Testis (tissue), 2 donors: ENCODE data around the gene HAO2.

ENCODE experiments used
- POLR2A ChIP-seq: fragments of 450-650 bp; IDR thresholded peaks from one replicate; pipeline ENCODE4 v1.6.1; 2017; ENCODE audit warnings: antibody characterized with exemption, mild to moderate bottlenecking, moderate library complexity
- TF ChIP-seq, protein P1 (sequence below), 3 experiments: fragments of 450-650 bp in 2 of 3; fragments of 200-600 bp in 1 of 3; sonication (generic) in 1 of 3; IDR thresholded peaks; one replicate each; pipeline ENCODE4 v1.5.1; 2016 to 2019; ENCODE audit warnings: antibody characterized with exemption in 3 of 3, mild to moderate bottlenecking in 2 of 3, moderate library complexity in 1 of 3

DNA sequence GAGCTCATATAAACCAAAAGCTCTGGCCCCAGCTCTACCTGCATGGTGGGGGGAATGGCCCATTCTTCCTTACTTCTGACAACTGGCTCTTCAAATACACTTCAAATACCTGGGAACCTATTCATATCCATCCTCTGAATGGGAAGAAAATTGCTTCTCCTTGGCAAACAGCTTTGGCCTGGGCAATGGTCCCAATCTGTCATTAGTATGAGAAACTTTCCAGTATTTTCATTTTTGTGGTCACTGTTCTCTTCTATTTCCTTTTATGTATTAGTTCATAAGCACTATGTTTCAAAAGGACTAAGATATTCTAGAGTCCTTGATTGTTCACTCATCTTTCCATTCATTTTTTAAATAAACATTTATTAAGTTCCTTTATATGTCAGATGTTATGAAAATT is 41.1 kb downstream of the HAO2 start:
- TF ChIP-seq, protein P1, sequence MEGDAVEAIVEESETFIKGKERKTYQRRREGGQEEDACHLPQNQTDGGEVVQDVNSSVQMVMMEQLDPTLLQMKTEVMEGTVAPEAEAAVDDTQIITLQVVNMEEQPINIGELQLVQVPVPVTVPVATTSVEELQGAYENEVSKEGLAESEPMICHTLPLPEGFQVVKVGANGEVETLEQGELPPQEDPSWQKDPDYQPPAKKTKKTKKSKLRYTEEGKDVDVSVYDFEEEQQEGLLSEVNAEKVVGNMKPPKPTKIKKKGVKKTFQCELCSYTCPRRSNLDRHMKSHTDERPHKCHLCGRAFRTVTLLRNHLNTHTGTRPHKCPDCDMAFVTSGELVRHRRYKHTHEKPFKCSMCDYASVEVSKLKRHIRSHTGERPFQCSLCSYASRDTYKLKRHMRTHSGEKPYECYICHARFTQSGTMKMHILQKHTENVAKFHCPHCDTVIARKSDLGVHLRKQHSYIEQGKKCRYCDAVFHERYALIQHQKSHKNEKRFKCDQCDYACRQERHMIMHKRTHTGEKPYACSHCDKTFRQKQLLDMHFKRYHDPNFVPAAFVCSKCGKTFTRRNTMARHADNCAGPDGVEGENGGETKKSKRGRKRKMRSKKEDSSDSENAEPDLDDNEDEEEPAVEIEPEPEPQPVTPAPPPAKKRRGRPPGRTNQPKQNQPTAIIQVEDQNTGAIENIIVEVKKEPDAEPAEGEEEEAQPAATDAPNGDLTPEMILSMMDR (IDR thresholded peaks at IDR 0.05): no peak
- TF ChIP-seq POLR2A: no peak
